Neural progenitor cell (in vitro differentiated cells): ENCODE measurements around the gene DLX6. TPM values are rescaled to one million over a fixed set of nuclear protein-coding genes. Genes with fewer than 3 reads are reported as not detected.
A peak's percentile ranks its signal among the peaks of the same experiment; 100 is the strongest.

Experiments
- DNase-seq: peaks from one replicate; pipeline ENCODE4 v3.0.0-alpha.2; 2016; ENCODE audit warnings: low spot score
- H2AFZ ChIP-seq: fragments of 200-600 bp; sonication (generic); replicated peaks from 2 replicates; pipeline ENCODE4 v1.6.1; 2016; ENCODE audit warnings: antibody characterized with exemption
- H3F3A ChIP-seq: fragments of 200-600 bp; sonication (generic); 2 replicates; pipeline ENCODE4 v1.6.1; 2016; ENCODE audit warnings: antibody characterized with exemption, low read depth
- H3K27ac ChIP-seq: fragments of 200-600 bp; sonication (generic); 2 replicates; pipeline ENCODE4 v1.5.1; 2016; ENCODE audit warnings: mild to moderate bottlenecking
- H3K27me3 ChIP-seq: fragments of 200-600 bp; sonication (generic); 2 replicates; pipeline ENCODE4 v1.6.1; 2016; ENCODE audit warnings: mild to moderate bottlenecking, moderate library complexity
- H3K36me3 ChIP-seq: fragments of 200-600 bp; sonication (generic); 2 replicates; pipeline ENCODE4 v1.5.1; 2016
- H3K4me1 ChIP-seq: fragments of 200-600 bp; sonication (generic); 2 replicates; pipeline ENCODE4 v1.6.1; 2016; ENCODE audit warnings: mixed run types
- H3K4me2 ChIP-seq: fragments of 200-600 bp; sonication (generic); 2 replicates; pipeline ENCODE4 v1.6.1; 2016
- H3K4me3 ChIP-seq: fragments of 200-600 bp; sonication (generic); 2 replicates; pipeline ENCODE4 v1.5.1; 2016
- H3K79me2 ChIP-seq: fragments of 200-600 bp; sonication (generic); 2 replicates; pipeline ENCODE4 v1.6.1; 2016; ENCODE audit warnings: low read depth
- H3K9ac ChIP-seq: fragments of 200-600 bp; sonication (generic); 2 replicates; pipeline ENCODE4 v1.6.1; 2016
- H3K9me3 ChIP-seq: fragments of 200-600 bp; sonication (generic); 2 replicates; pipeline ENCODE4 v1.5.1; 2016; ENCODE audit warnings: low read depth
- H4K20me1 ChIP-seq: fragments of 200-600 bp; sonication (generic); 2 replicates; pipeline ENCODE4 v1.6.1; 2016; ENCODE audit warnings: low read depth
- H3K27ac Mint-ChIP-seq: 3 replicates; pipeline ENCODE4 v1.8.0; 2021; ENCODE audit warnings: mixed read lengths
- H3K27me3 Mint-ChIP-seq: 2 replicates; pipeline ENCODE4 v1.8.0; 2022; ENCODE audit warnings: low read depth, mild to moderate bottlenecking, inconsistent platforms, moderate library complexity, mixed read lengths; ENCODE audit not compliant: insufficient read depth
- H3K36me3 Mint-ChIP-seq: 3 replicates; pipeline ENCODE4 v1.8.0; 2021; ENCODE audit warnings: mixed read lengths
- H3K4me1 Mint-ChIP-seq: 3 replicates; pipeline ENCODE4 v1.8.0; 2021; ENCODE audit warnings: mixed read lengths
- H3K4me3 Mint-ChIP-seq: 3 replicates; pipeline ENCODE4 v1.8.0; 2021; ENCODE audit warnings: mild to moderate bottlenecking, moderate library complexity, mixed read lengths
- H3K9me3 Mint-ChIP-seq: 3 replicates; pipeline ENCODE4 v1.8.0; 2020; ENCODE audit warnings: mixed read lengths
- EZH2 ChIP-seq: fragments of 200-600 bp; sonication (generic); IDR thresholded peaks from 2 replicates; pipeline ENCODE4 v1.6.1; 2017; ENCODE audit warnings: antibody characterized with exemption, mild to moderate bottlenecking, moderate library complexity
- EZH2phosphoT487 ChIP-seq: fragments of 200-600 bp; sonication (generic); IDR thresholded peaks from 2 replicates; pipeline ENCODE4 v1.6.1; 2017; ENCODE audit warnings: antibody characterized with exemption
- total RNA-seq: library from RNA; depleted of rRNA; stranded (reverse); fragments of >200 nt; gene quantifications from 2 replicates; pipeline ENCODE4 v1.2.3, GENCODE V29; 2015; ENCODE audit warnings: low replicate concordance
- TF ChIP-seq, protein P1 (sequence below): fragments of 200-600 bp; sonication (generic); IDR thresholded peaks from 2 replicates; pipeline ENCODE4 v1.5.1; 2017; ENCODE audit warnings: antibody characterized with exemption, mild to moderate bottlenecking

The DLX6 gene
- total RNA-seq, 1 donor from 2014 or later, result not detected

GRCh38 chr7:96995406-96996110 is 9.8 kb upstream of the DLX6 start:
- Histone ChIP-seq H3K9me3 (no peaks in the 10 kb centered on the region), H3K4me1 (peaks cover 24% of the 10 kb centered on the region), H3K4me3 (no peak overlapping the region), H3F3A (peaks cover 27% of the 10 kb centered on the region), H3K36me3 (no peaks in the 10 kb centered on the region), H4K20me1 (peaks cover 98% of the 10 kb centered on the region), H3K27ac (no peak overlapping the region), H3K4me2 (no peak overlapping the region), H3K9ac (no peak overlapping the region), H2AFZ (no peak overlapping the region), H3K27me3 (peaks cover 100% of the 10 kb centered on the region), H3K79me2 (no peaks in the 10 kb centered on the region)
- Mint-ChIP-seq H3K27ac (no peak overlapping the region), H3K36me3 (no peaks in the 10 kb centered on the region), H3K9me3 (peaks cover 6% of the 10 kb centered on the region), H3K27me3 (peaks cover 91% of the 10 kb centered on the region), H3K4me1 (peaks cover 5% of the 10 kb centered on the region), H3K4me3 (no peak overlapping the region)
- peak; percentile 11 for DNase-seq
- TF ChIP-seq, protein P1, sequence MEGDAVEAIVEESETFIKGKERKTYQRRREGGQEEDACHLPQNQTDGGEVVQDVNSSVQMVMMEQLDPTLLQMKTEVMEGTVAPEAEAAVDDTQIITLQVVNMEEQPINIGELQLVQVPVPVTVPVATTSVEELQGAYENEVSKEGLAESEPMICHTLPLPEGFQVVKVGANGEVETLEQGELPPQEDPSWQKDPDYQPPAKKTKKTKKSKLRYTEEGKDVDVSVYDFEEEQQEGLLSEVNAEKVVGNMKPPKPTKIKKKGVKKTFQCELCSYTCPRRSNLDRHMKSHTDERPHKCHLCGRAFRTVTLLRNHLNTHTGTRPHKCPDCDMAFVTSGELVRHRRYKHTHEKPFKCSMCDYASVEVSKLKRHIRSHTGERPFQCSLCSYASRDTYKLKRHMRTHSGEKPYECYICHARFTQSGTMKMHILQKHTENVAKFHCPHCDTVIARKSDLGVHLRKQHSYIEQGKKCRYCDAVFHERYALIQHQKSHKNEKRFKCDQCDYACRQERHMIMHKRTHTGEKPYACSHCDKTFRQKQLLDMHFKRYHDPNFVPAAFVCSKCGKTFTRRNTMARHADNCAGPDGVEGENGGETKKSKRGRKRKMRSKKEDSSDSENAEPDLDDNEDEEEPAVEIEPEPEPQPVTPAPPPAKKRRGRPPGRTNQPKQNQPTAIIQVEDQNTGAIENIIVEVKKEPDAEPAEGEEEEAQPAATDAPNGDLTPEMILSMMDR, result no peak
- no peak for TF ChIP-seq EZH2phosphoT487

- TF ChIP-seq, protein P1, result no peak
- no peak for TF ChIP-seq EZH2
- TF ChIP-seq EZH2phosphoT487, result no peak
- Histone ChIP-seq H3K36me3 (no peaks in the 10 kb centered on the region), H4K20me1 (peaks cover 98% of the 10 kb centered on the region), H2AFZ (no peak overlapping the region), H3K9me3 (no peaks in the 10 kb centered on the region), H3K4me2 (peak overlapping the region; percentile 55), H3K9ac (no peak overlapping the region), H3K27me3 (peaks cover 100% of the 10 kb centered on the region), H3K4me3 (no peak overlapping the region), H3K79me2 (no peaks in the 10 kb centered on the region), H3K4me1 (peaks cover 24% of the 10 kb centered on the region), H3K27ac (no peak overlapping the region), H3F3A (peaks cover 34% of the 10 kb centered on the region)
- peak overlapping the region; percentile 64 for H3K4me3 Mint-ChIP-seq
- peaks cover 5% of the 10 kb centered on the region for H3K4me1 Mint-ChIP-seq
- H3K27me3 Mint-ChIP-seq, result peaks cover 95% of the 10 kb centered on the region
- H3K27ac Mint-ChIP-seq, result no peak overlapping the region
- no peaks in the 10 kb centered on the region for H3K36me3 Mint-ChIP-seq
- peaks cover 6% of the 10 kb centered on the region for H3K9me3 Mint-ChIP-seq
- DNase-seq, result peak; percentile 84
These were observed 9.0 kb upstream of the DLX6 start for GRCh38 chr7:96996111-96996957.

- H3K9me3 Mint-ChIP-seq, result peaks cover 6% of the 10 kb centered on the region
- peaks cover 95% of the 10 kb centered on the region for H3K27me3 Mint-ChIP-seq
- Histone ChIP-seq H2AFZ (no peak overlapping the region), H3F3A (peaks cover 41% of the 10 kb centered on the region), H3K9ac (no peak overlapping the region), H3K27me3 (peaks cover 100% of the 10 kb centered on the region), H4K20me1 (peaks cover 98% of the 10 kb centered on the region), H3K4me2 (peak overlapping the region; percentile 55), H3K79me2 (no peaks in the 10 kb centered on the region), H3K9me3 (no peaks in the 10 kb centered on the region), H3K4me3 (no peak overlapping the region), H3K27ac (no peak overlapping the region), H3K36me3 (no peaks in the 10 kb centered on the region), H3K4me1 (peaks cover 29% of the 10 kb centered on the region)
- H3K27ac Mint-ChIP-seq, result no peak overlapping the region
- peak overlapping the region; percentile 64 for H3K4me3 Mint-ChIP-seq
- peaks cover 5% of the 10 kb centered on the region for H3K4me1 Mint-ChIP-seq
- H3K36me3 Mint-ChIP-seq, result no peaks in the 10 kb centered on the region
- TF ChIP-seq, protein P1, result no peak
- TF ChIP-seq EZH2 (peak; percentile 83), EZH2phosphoT487 (peak; percentile 96)
- peak; percentile 23 for DNase-seq
These were observed 8.3 kb upstream of the DLX6 start for GRCh38 chr7:96996958-96997511.
